T-cell (primary cell): ENCODE measurements around the gene UBE2Q2. TPM values are rescaled to one million over a fixed set of nuclear protein-coding genes. Genes with fewer than 3 reads are reported as not detected.

Experiments used
- ATAC-seq, 4 experiments: fragments of 200-7000 bp in 3 of 4; fragments of 150-1000 bp in 1 of 4; cut with Tn5 transposase; replicated peaks in 1 of 4; 1 replicate in 3 of 4; 2 replicates in 1 of 4; pipeline ENCODE4 v1.10.0; 2021; ENCODE audit warnings: moderate library complexity in 3 of 4, mild to moderate bottlenecking in 2 of 4, moderate number of reproducible peaks in 1 of 4
- CTCF ChIA-PET, 2 donors: fragments of 300-600 bp; sonication (Branson Sonifier 250); formaldehyde crosslinking; loops; one replicate each; lab custom pipeline; 2022; ENCODE audit warnings: antibody characterized with exemption in 2 of 2; lab: Charles Lee
- POLR2A ChIA-PET, 2 donors: fragments of 300-600 bp; sonication (Branson Sonifier 250); formaldehyde crosslinking; loops; one replicate each; lab custom pipeline; 2022; ENCODE audit warnings: antibody characterized with exemption in 2 of 2; lab: Charles Lee
- DNase-seq, 35 experiments: peaks; one replicate each; pipeline versions ENCODE4 v3.0.0 to v3.0.0-alpha.2; 2013 to 2023
- H3K27ac ChIP-seq: one replicate; pipeline ENCODE4 v1.5.1; 2013; ENCODE audit warnings: low read length
- H3K27me3 ChIP-seq, 2 experiments: replicated peaks in 1 of 2; 1 replicate in 1 of 2; 2 replicates in 1 of 2; pipeline versions ENCODE4 v1.6.1 to v1.7.0; 2013; ENCODE audit warnings: low read length in 1 of 2, mixed read lengths in 1 of 2; ENCODE audit not compliant: control insufficient read depth in 2 of 2, insufficient read depth in 2 of 2; ENCODE audit errors: extremely low read depth in 1 of 2
- H3K36me3 ChIP-seq, 2 donors: 1 replicate in 1 of 2; 2 replicates in 1 of 2; pipeline versions ENCODE4 v1.6.1 to v1.7.0; 2013; ENCODE audit warnings: low read length in 1 of 2; ENCODE audit not compliant: control insufficient read depth in 2 of 2, insufficient read depth in 1 of 2; ENCODE audit errors: extremely low read depth in 1 of 2
- H3K4me1 ChIP-seq, 2 experiments: 1 replicate in 1 of 2; 2 replicates in 1 of 2; pipeline versions ENCODE4 v1.6.1 to v1.7.0; 2013; ENCODE audit warnings: low read length in 2 of 2, mixed read lengths in 1 of 2; ENCODE audit not compliant: insufficient read depth in 2 of 2, control insufficient read depth in 1 of 2; ENCODE audit errors: extremely low read depth in 1 of 2
- H3K4me3 ChIP-seq, 2 donors: 1 replicate in 1 of 2; 2 replicates in 1 of 2; pipeline versions ENCODE4 v1.5.1 to v1.7.0; 2013; ENCODE audit warnings: mild to moderate bottlenecking in 2 of 2, low read length in 1 of 2, moderate library complexity in 1 of 2; ENCODE audit not compliant: control insufficient read depth in 1 of 2; ENCODE audit errors: extremely low read depth in 1 of 2
- H3K9me3 ChIP-seq: 2 replicates; pipeline ENCODE4 v1.7.0; 2013
- H3K27ac Mint-ChIP-seq, 2 donors: one replicate each; pipeline ENCODE4 v1.8.0; 2020 to 2021; ENCODE audit warnings: mild to moderate bottlenecking in 2 of 2, mixed read lengths in 2 of 2
- H3K27me3 Mint-ChIP-seq, 2 donors: one replicate each; pipeline ENCODE4 v1.8.0; 2021 to 2022; ENCODE audit warnings: mixed read lengths in 2 of 2
- H3K36me3 Mint-ChIP-seq: one replicate; pipeline ENCODE4 v1.8.0; 2021; ENCODE audit warnings: mixed read lengths
- H3K4me1 Mint-ChIP-seq, 3 donors: one replicate each; pipeline ENCODE4 v1.8.0; 2020 to 2022; ENCODE audit warnings: mixed read lengths in 3 of 3, mild to moderate bottlenecking in 1 of 3
- H3K4me3 Mint-ChIP-seq, 3 donors: one replicate each; pipeline ENCODE4 v1.8.0; 2020 to 2022; ENCODE audit warnings: mild to moderate bottlenecking in 3 of 3, mixed read lengths in 3 of 3, moderate library complexity in 3 of 3
- H3K9me3 Mint-ChIP-seq, 3 donors: one replicate each; pipeline ENCODE4 v1.8.0; 2020 to 2022; ENCODE audit warnings: mixed read lengths in 3 of 3
- WGBS: methylation state at CpG from one replicate; pipeline ENCODE4 v1.1.5; 2013; ENCODE audit warnings: missing lambda C conversion rate; ENCODE audit not compliant: insufficient coverage; 5-methylcytosine and 5-hydroxymethylcytosine counted together
- total RNA-seq, 35 experiments: library from RNA in 6 of 35; stranded (reverse) in 6 of 35; fragments of 120-200 nt in 1 of 35; gene quantifications; one replicate each; pipeline versions ENCODE4 v1.2.1 to v1.2.4 and lab custom pipeline; 2013 to 2026

The UBE2Q2 gene
- total RNA-seq, 5 donors from 2014 or later (not counting 1 experiment from before 2014, with no cell fraction given): 28.6 to 40.9 (median 36.9) TPM

- peaks cover 0 to 10% of the 10 kb centered on the region in 2 experiments for H3K27me3 ChIP-seq
- H3K4me3 Mint-ChIP-seq: no peak overlapping the region
- H3K9me3 ChIP-seq: no peaks in the 10 kb centered on the region
- H3K27me3 Mint-ChIP-seq: peaks cover 41 to 46% of the 10 kb centered on the region in 2 donors
- CTCF ChIA-PET: no interaction called here
- POLR2A ChIA-PET: no interaction called here
- 80% methylated on average over 5 of the region's 8 CpGs for WGBS
- ATAC-seq (no peak), DNase-seq (no peak)
- no peak overlapping the region for H3K27ac Mint-ChIP-seq
- H3K27ac ChIP-seq: no peak overlapping the region
- H3K4me1 ChIP-seq: no peaks in the 10 kb centered on the region
- peaks cover 0 to 2% (median 0%) of the 10 kb centered on the region in 3 donors for H3K4me1 Mint-ChIP-seq
- H3K36me3 Mint-ChIP-seq: no peaks in the 10 kb centered on the region
- no peaks in the 10 kb centered on the region for H3K36me3 ChIP-seq
- no peaks in the 10 kb centered on the region for H3K9me3 Mint-ChIP-seq
- no peak overlapping the region for H3K4me3 ChIP-seq
These were observed 105.6 kb downstream of the UBE2Q2 start for GRCh38 chr15:75948761-75949296.

Other genes starting within 250 kb of the UBE2Q2 start
- gene SNUPN, start 217.7 kb upstream of the UBE2Q2 start, total RNA-seq: 10 to 100 TPM; 17.7 to 26.7 (median 20.8) TPM
- 10 to 100 TPM; 39.6 to 86.6 (median 81.8) TPM for gene IMP3, start 203.2 kb upstream of the UBE2Q2 start, total RNA-seq
- gene SNX33, start 195.5 kb upstream of the UBE2Q2 start, total RNA-seq: 1 to 10 TPM; 1.4 to 3.4 (median 2.5) TPM
- gene CSPG4, start 130.6 kb upstream of the UBE2Q2 start, total RNA-seq: under 1 TPM in 3 of 5 donors, not detected in 2; 0.06 to 0.07 (median 0.06) TPM
- 10 to 100 TPM in 4 of 5 donors, 1 to 10 TPM in 1; 9.9 to 26.1 (median 23.7) TPM for gene FBXO22, start 60.4 kb downstream of the UBE2Q2 start, total RNA-seq
- under 1 TPM in 3 of 5 donors, not detected in 2; 0.06 to 0.20 (median 0.09) TPM for gene NRG4, start 169.0 kb downstream of the UBE2Q2 start, total RNA-seq
- gene TMEM266, start 216.5 kb downstream of the UBE2Q2 start, total RNA-seq: under 1 TPM in 1 of 5 donors, not detected in 4; 0.16 TPM